AG08396 (cell line): Measurements from ENCODE around the gene MEAF6.
"Not testable (repeated sequence)": the region's sequence is repeated elsewhere in the genome, so short reads cannot be mapped to it uniquely, and the experiment has no call there.

Experiments
- DNase-seq: peaks from one replicate; pipeline ENCODE4 v3.0.0; 2012; ENCODE audit warnings: low spot score, mixed read lengths

The MEAF6 gene

DNA sequence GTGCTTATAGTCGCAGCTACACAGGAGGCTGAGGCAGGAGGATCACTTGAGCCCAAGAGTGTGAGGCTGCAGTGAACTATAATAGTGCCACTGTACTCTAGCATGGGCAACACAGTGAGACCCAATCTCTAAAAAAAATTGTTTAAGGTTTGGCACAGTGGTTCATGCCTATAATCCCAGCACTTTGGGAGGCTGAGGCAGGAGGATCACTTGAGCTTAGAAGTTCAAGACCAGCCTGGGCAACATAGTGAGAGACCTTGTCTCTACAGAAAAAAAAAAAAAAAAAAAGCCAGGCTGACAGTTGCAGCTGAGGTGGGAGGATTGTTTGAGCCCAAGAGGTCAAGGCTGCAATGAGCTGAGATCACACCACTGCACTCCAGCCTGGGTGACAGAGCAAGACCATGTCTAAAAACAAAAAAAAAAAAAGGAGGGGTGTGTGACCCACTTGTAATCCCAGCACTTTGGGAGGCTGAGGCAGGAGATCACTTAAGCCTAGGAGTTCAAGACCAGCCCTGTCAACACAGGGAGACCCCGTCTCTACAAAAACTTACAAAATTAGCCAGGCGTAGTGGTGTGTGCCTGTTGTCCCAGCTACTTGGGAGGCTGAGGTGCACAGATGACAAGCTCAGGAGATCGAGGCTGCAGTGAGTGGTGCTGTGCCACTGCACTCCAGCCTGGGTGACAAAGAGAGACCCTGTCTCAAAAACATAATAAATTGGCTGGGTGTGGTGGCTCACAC, 18.0 kb upstream of the MEAF6 start:
- DNase-seq = not testable (repeated sequence)

DNA sequence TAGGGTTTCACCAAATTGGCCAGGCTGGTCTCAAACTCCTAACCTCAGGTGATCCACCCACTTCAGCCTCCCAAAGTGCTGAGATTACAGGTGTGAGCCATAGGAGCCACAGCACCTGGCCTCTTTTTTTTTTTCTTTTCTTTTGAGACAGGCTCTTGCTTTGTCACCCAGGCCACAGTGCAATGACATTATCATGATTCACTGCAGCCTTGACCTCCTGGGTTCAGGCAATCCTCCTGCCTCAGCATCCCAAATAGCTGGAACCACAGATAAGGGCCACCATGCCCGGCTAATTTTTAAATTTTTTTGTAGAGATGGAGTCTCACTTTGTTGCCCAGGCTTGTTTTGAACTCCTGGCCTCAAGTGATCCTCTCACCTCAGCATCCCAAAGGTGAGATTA, 15.3 kb upstream of the MEAF6 start:
- not testable (repeated sequence) for DNase-seq

DNA sequence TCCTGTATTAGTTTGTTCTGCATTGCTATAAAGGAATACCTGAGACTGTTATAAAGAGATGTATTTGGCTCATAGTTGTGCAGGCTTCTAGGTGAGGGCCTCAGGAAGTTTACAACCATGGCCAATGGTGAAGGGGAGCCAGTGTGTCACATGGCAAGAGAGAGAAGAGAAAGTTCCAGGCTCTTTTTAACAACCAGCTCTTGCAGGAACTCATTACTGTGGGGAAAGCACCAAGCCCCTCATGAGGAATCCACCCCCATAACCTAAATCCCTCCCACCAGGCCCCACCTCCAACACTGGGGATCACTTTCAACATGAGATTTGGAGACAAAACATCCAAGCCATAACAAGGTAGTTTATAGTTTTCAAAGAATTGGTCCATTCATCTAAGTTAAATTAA, 5.0 kb upstream of the MEAF6 start:
- no peak for DNase-seq

DNA sequence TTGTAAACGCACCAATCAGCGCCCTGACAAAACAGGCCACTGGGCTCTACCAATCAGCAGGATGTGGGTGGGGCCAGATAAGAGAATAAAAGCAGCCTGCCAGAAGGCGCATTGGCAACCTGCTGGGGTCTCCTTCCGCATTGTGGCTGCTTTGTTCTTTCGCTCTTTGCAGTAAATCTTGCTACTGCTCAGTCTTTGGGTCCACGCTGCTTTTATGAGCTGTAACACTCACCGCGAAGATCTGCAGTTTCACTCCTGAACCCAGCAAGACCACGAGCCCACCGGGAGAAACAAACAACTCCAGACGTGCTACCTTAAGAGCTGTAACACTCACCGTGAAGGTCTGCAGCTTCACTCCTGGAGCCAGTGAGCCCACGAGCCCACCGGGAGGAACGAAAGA, 4.4 kb upstream of the MEAF6 start:
- DNase-seq = not testable (repeated sequence)

DNA sequence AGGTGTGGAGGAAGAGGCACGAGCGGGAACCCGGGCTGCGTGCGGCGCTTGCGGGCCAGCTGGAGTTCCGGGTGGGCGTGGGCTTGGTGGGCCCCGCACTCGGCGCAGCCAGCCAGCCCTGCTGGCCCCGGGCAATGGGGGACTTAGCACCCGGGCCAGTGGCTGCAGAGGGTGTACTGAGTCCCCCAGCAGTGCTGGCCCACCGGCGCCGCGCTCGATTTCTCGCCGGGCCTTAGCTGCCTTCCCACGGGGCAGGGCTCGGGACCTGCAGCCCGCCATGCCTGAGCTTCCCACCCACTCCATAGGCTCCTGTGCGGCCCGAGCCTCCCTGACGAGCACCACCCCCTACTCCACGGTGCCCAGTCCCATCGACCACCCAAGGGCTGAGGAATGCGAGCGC, 3.7 kb upstream of the MEAF6 start:
- DNase-seq = not testable (repeated sequence)

DNA sequence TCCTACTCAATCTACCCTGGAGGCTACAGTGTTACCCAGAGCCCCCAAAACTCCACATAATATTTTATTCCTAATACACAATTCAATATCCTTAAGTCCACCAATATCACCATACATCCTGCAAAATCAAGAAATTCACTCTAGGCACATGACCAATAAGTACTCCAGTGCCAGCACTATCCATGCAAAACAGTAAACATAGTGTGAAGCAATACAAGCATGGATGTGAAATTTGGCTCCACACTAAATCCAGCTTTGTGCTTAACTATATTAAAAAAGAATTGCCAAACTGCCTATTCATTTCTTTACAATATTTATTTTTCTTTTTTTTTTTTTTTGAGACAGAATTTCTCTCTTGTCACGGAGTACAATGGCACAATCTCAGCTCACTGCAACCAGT, 3.0 kb upstream of the MEAF6 start:
- no peak for DNase-seq

DNA sequence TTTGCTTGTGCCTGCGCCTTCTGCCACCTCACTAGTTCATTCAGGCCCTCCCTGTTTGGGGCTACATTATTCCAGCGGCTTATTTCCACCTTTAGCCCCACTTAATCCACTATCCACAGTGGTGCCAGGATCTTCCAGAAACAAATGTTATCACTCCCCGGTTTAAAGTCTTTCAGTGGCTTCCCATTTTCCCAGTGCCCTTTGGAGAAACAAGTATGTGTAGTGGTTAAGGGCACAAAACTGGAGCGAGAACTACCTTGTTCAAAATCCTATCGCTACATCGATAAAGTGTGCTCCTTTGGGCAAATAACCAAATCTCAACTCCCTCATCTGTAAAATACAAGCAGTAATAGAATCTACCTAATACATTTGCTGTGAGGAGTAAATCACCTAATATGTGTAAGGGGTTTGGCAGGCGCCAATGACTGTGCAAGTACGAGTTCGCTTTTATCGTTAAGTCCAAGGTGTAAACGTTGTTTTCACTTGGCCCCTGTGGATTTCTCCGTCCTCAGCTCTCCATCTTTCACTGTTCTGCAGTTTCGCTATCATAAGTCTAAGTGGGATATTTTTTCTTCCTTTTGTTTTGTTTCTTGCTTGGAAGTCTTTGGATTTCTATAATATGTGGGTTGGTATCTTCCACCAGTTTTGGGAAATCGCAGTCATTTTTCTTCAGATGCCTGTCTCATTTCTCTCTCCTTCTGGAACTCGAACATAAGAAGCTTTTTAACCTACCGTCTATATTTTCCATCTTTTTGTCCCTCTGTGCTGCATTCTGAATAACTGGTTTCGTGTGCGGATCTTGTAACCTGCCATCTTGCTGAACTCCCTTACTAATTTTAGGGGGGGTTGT, 844 bp upstream of the MEAF6 start:
- DNase-seq = no peak

DNA sequence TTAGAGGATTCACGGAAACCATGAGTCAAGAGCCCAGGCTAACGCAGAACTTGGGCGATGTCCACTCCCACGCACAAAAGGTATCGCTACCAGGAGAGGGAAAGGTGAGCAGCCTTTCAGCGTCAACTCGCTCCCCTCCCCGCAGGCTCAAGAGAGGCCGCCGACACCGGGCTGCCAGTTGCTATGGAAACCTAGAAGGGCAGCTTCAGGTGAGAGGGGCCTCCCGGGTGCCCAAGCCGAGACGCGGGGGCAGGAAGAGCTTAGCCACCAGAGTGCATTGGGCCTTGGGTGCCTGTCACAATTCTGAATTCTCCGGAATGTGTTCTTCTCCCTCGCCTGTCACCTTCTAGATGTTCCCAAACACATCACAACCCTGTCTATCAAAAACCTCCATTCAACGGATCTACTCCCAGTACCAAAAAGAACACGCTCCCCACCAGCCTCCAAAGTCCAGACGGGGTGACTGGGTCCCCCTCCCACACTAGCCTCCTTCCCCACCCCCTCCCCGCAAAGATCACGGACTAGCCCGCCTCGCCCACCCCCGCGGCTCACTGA, 694 bp downstream of the MEAF6 start:
- DNase-seq = peak; percentile 36

DNA sequence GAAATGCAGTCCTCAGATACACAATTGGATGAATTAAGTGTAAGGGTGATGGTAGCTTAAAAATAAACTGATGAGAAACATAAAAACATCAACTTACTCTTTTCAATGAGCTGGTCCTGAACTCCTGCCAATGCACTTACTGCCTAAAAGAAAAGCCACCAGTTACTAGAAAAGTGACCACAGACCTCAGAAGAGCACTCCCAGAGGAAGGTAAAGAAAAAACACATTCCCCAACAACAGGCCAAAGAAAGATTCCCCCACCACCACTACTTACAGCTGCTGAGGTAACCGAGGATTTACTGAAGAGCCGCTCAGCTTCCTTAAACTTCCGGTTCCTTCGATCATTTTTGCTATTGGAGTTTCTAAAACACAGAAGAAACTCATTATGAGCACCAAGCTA, 5.4 kb downstream of the MEAF6 start:
- peak; percentile 39 for DNase-seq

DNA sequence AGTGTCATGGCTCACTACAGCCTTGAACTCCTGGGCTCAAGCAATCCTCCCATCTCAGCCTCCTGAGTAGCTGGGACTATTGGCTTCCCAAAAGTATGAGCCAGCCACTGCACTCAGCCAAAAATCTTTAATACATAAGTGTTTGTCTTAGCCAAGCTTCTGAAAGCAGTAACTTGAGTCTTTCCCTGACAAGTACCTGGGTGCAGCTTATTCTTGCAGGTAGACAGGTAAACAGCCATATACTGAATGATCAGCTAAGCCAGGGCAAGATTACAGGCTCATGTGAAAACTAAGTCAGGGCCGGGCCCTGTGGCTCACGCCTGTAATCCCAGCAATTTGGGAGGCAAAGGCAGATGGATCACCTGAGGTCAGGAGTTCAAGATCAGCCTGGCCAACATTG, 7.8 kb downstream of the MEAF6 start:
- no peak for DNase-seq

DNA sequence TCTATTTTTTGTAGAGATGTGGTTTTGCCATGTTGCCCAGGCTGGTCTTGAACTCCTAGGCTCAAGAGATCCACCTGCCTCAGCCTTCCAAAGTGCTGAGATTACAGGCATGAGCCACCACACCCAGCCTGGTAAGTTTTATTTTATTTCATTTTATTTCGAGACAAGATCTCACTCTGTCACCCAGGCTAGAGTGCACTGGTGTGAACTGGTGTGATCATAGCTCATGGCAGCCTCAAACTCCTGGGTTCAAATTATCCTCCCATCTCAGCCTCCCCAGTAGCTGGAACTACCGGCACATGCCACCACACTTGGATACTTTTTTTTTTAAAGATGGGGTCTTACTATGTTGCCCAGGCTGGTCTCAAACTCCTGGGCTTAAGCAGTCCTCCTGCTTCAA, 11.8 kb downstream of the MEAF6 start:
- not testable (repeated sequence) for DNase-seq

DNA sequence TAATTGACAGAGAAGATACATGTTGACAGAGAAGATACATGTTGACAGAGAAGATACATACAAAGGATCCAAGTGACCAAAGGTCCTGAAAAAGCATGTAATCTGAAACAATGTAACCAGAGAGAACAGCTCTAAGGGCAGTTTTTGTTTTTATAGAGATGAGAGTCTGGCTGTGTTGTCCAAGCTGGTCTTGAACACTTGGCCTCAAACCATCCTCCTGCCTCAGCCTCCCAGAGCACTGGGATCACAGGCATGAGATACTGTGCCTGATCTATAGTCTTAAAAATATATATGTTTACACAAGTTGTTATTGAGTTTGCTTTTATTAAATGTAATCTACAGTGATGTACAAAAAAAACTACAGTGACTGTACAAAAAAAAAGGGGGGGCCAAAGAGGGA, 12.5 kb downstream of the MEAF6 start:
- DNase-seq = no peak

DNA sequence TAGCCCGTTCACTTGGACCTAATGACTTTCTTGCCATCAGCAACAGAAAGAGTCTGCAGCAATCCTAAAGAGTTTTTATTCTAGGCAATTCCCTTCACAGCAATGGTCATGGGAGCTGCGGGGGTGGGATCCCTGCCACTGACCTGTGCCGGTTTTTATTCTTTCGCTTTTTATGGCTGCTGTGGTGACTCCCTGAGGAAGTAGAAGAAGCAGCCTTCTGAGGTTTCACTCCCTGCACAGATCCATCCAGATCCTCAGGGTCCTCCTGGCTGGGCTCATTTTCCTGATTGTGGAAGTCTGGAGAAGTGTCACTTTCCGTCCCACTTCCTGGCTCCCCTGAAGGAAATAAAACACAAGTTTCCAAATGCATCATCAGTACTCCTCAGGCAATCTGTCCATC, 12.9 kb downstream of the MEAF6 start:
- DNase-seq = no peak

DNA sequence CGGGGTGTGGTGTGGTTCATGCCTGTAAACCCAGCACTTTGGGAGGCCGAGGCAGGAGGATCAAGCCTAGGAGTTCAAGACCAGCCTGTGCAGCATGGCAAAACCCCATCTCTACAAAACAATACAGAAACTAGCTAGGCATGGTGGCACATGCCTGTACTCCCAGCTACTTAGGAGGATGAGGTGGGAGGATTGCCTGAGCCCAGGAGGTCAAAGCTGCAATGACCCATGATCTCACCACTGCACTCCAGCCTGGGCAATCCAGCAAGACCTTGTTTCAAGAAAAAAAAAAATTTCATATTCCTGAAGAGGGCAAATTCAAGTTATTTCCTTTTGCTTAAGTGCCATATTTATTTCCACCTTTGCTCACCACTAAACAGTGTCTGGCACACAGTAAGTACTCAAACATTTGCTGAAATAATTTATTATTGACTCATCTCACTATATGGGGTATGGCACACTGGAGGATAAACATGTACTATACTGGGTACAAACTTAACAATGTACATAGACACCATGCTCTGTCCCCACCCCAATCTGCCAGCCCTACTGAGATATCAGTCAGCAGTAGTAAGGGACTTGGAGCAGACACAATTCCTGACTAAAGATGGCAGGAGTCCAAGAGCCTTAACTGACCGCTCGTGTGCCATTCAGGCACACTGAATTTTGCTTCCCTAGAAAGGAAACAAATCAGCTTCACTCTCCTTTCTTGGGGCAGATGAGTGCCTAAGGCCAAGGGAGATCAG, 15.5 kb downstream of the MEAF6 start:
- DNase-seq = no peak

DNA sequence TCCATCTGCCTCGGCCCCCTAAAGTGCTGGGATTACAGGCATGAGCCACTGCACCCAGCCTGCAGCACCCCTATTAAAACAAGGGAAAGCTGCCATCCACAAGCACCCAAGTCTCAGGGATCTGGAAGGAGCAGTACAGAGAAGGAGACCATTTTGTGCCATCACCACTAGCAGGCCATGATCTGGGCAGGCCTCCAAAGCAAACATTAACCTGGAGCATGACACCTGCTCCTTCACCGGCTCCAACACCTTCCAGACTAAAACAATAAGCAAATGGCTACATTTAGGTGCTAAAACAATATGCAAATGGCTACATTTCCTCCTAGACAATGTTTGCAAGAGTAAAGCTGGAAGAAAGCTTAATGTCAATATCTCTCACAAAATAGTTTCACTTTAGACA, 16.7 kb downstream of the MEAF6 start:
- no peak for DNase-seq

DNA sequence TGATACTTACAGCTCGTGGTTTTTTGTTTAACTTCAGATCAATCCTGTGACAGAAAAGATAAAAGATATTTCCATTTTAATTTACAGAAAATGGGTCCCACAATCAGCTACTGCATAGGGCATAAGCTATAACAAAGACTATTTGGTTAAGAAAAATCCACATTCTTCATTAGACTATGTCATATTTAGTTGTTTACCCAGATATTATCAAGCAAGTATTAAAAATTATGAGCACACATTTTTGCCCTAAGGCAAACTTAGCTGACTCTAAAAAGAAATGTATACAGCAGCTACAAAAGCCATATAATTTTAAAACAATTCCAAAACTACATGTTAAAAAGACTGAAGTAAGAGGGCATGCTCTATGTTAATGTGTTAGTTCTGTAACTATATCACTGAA, 18.7 kb downstream of the MEAF6 start:
- no peak for DNase-seq

DNA sequence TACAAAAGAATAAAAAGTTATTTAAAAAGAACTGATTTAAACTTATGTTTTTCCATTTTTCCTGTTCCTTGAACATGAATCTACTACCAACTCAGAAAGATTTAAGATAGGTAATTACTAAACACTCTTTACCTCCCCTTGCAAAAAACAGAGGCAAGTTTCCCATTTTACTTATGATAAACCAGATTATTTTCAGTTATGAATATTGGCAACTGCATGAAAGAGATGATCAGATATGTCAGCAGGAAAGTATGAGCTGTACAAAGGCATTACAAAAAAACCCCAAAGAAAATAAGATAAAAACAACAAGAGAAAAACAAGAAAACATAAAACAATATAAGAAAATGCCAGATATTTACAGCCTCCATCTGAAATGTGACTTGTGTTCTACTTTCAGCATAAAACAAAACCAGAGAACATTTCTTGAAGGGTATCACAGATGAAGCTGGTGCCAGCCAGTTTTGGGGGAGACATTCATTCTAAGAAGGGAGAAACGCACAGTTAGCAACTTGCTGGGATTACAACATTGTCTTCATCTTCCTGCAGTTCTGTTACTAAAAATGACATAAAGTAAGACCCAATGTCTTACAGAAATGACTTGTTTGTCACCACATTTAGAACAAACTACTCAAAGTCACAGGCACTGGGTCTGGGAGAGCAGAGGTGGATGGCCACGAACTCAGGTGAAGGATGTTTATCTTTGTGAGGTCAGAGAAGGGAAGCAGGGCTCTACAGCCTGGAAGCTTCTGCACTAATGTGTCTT, 21.0 kb downstream of the MEAF6 start:
- no peak for DNase-seq

DNA sequence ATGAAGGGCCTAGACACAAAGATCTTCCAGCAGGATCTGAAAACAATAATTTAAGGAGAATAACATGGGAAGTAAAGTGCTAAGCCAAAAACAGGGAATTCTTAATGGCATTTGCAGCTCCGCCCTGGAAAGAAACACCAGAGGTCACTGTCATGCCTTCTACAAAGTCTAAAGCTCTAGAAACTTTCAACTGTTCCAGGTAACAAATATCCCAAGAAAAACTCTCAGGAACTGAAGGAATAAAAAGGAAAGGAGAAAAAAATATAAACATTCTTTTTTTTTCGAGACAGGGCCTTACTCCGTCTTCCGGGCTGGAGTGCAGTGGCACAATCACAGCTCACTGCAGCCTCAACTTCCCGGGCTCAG, 27.0 kb downstream of the MEAF6 start:
- no peak for DNase-seq

DNA sequence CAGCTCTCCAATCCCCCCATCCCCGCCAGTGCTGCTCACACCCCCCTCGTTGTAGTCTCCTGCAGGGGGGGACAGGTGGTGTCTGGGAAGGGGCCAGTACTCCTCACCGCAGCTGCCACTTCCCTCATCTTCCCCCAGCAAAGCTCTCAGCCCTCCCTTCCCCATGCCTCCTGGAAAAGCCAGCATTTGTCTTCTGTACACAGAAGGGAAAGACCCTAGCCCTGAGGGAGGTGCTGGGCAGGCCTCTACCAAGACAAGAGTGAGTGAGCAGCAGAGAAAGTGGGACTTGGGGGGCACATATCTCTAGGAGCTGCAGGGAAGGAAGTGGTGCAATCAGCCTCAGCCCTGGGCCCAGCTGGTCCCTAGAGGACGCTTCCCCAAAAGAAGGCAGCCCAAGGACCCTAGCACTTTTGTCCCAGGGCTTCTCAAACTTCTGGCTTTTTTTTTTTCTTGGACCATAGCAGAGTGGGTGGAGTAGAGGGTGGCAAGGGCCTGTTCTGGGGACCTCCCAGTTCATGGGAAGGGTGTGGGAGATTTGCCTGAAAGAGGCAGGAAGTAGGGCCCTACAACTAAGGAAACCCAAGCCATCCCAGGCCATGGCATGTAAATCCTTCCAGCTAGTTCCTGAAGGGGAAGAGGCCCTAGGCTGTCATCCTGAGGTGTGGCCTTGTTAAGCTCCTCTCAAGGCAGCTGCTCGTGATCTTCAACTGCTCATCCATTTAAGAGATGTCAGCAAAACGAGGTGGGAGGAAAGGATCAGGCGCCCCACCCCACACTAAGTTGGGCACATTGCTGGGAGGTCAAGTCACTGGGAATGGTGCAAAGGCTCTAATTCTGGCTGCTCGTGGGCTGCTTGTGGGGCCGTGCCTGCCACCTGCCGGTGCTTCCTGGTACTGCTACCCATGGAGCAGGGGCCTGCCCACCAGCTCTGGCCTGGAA, 27.6 kb downstream of the MEAF6 start:
- DNase-seq = peak; percentile 86

DNA sequence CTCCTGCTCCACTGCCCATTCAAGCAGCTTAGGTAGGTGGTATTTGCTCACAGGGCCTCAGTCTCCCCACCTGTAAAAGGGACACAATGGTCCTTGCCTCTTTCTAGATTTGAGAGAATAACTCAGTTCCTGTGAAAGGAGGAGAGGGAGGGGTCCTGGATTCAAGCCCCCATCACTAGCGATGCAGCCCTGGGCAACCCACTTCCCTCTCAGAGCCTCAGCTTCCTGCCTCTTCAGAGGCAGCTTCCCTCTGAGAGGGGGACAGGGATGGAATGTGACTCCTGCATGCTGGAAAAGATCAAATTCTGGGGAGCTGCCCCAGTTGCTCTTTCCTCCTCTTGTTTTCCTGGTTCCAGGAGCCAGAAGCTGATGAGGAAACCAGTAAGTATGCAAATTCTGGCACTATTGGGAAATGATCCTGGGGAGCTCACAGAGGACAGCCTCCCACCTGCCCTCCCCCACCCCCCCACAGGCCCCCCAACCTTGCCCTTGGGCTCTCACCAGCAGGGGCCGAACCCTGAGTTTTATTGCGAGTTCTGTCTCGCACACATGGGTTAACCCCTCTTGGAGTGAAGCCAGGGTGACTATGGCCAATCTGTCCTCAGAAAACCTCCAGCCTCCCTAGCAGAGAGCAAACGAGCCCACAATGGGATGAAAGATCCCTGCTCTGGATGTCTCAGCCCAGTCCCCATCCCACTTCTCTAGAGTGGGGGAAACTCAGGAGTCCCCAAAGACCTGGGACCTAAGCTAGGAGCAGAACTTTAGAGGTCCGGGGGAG, 28.5 kb downstream of the MEAF6 start:
- no peak for DNase-seq
